H1 (cell line): ENCODE data around the gene KRIT1. TPM values are rescaled to one million over a fixed set of nuclear protein-coding genes. Genes with fewer than 3 reads are reported as not detected.
A peak's percentile ranks its signal among the peaks of the same experiment; 100 is the strongest.

Experiments
- CTCF ChIA-PET: fragments of 300-600 bp; sonication (Branson Sonifier 250); formaldehyde crosslinking; loops from one replicate; lab custom pipeline; 2021; ENCODE audit not compliant: partially characterized antibody; lab: Charles Lee
- POLR2A ChIA-PET: fragments of 300-600 bp; sonication (Branson Sonifier 250); formaldehyde crosslinking; loops from one replicate; lab custom pipeline; 2021; ENCODE audit warnings: inconsistent platforms; ENCODE audit not compliant: partially characterized antibody; lab: Charles Lee
- DNase-seq, 2 experiments: peaks; one replicate each; pipeline versions ENCODE4 v3.0.0 to v3.0.0-alpha.2; 2010 to 2022; ENCODE audit warnings: low spot score in 2 of 2, low read depth in 1 of 2, mixed read lengths in 1 of 2
- FAIRE-seq: peaks from 2 replicates; lab custom pipeline; 2011; peaks lifted over from hg19 to GRCh38; lab: Jason Lieb, UNC
- H2AFZ ChIP-seq: 2 replicates; pipeline ENCODE4 v1.8.1; 2012; ENCODE audit warnings: low read length, inconsistent platforms
- H2AK5ac ChIP-seq: 2 replicates; pipeline ENCODE4 v1.6.1; 2013; ENCODE audit warnings: low read depth, low read length
- H2BK120ac ChIP-seq: replicated peaks from 2 replicates; pipeline ENCODE3; 2013; ENCODE audit warnings: low read depth, low read length, inconsistent platforms
- H2BK12ac ChIP-seq: 2 replicates; pipeline ENCODE4 v1.6.1; 2013; ENCODE audit warnings: low read depth, low read length
- H2BK15ac ChIP-seq: 2 replicates; pipeline ENCODE4 v1.6.1; 2013; ENCODE audit warnings: low read length
- H2BK20ac ChIP-seq: 2 replicates; pipeline ENCODE4 v1.6.1; 2013; ENCODE audit warnings: low read length
- H2BK5ac ChIP-seq: 2 replicates; pipeline ENCODE4 v1.6.1; 2013; ENCODE audit warnings: low read depth, low read length
- H3K14ac ChIP-seq: 2 replicates; pipeline ENCODE4 v1.6.1; 2013; ENCODE audit warnings: inconsistent platforms; ENCODE audit not compliant: insufficient read length
- H3K18ac ChIP-seq: 2 replicates; pipeline ENCODE4 v1.6.1; 2013; ENCODE audit warnings: low read length; ENCODE audit errors: extremely low read depth
- H3K23ac ChIP-seq: 2 replicates; pipeline ENCODE4 v1.6.1; 2013; ENCODE audit warnings: inconsistent platforms; ENCODE audit not compliant: insufficient read length
- H3K23me2 ChIP-seq: 2 replicates; pipeline ENCODE4 v1.6.1; 2013; ENCODE audit warnings: low read depth, low read length
- H3K27ac ChIP-seq: 2 replicates; pipeline ENCODE4 v1.6.1; 2011; ENCODE audit warnings: low read depth, low read length, inconsistent platforms
- H3K27me3 ChIP-seq, 4 experiments: replicated peaks in 1 of 4; 1 replicate in 1 of 4; 2 replicates in 3 of 4; pipeline versions ENCODE4 v1.6.1 to v1.8.1; 2011 to 2013; ENCODE audit warnings: low read length in 3 of 4, mild to moderate bottlenecking in 3 of 4, inconsistent platforms in 2 of 4, mixed read lengths in 2 of 4, moderate library complexity in 1 of 4; ENCODE audit not compliant: control insufficient read depth in 3 of 4, insufficient read depth in 3 of 4; ENCODE audit errors: extremely low read depth in 1 of 4
- H3K36me3 ChIP-seq, 4 experiments: 2 replicates each; pipeline versions ENCODE4 v1.6.1 to v1.8.1; 2011 to 2013; ENCODE audit warnings: mild to moderate bottlenecking in 4 of 4, low read length in 3 of 4, moderate library complexity in 2 of 4, control low read depth in 1 of 4, inconsistent platforms in 1 of 4; ENCODE audit not compliant: insufficient read depth in 4 of 4, control insufficient read depth in 2 of 4
- H3K4ac ChIP-seq: replicated peaks from 2 replicates; pipeline ENCODE3; 2013; ENCODE audit warnings: low read length, low read depth, mixed read lengths, inconsistent platforms; ENCODE audit not compliant: insufficient read length
- H3K4me1 ChIP-seq, 4 experiments: replicated peaks in 1 of 4; 1 replicate in 1 of 4; 2 replicates in 3 of 4; pipeline versions ENCODE4 v1.6.1 to v1.8.1; 2011 to 2013; ENCODE audit warnings: low read length in 3 of 4, inconsistent platforms in 2 of 4, mixed read lengths in 1 of 4; ENCODE audit not compliant: insufficient read depth in 4 of 4, control insufficient read depth in 3 of 4
- H3K4me2 ChIP-seq, 2 experiments: 2 replicates each; pipeline versions ENCODE4 v1.6.1 to v1.8.1; 2011 to 2013; ENCODE audit warnings: low read depth in 2 of 2, low read length in 2 of 2, control low read depth in 1 of 2, inconsistent platforms in 1 of 2, mild to moderate bottlenecking in 1 of 2; ENCODE audit not compliant: insufficient read depth in 1 of 2
- H3K4me3 ChIP-seq, 4 experiments: fragments of 200-600, 300-600 bp in 1 of 4; sonication (generic), shearing (Covaris generic), sonication (Bioruptor Twin) in 1 of 4; 2 replicates each; pipeline versions ENCODE4 v1.5.1 to v1.8.1; 2011 to 2016; ENCODE audit warnings: low read length in 4 of 4, low read depth in 3 of 4, control low read depth in 2 of 4, inconsistent platforms in 2 of 4, mild to moderate bottlenecking in 2 of 4, mixed read lengths in 1 of 4, moderate library complexity in 1 of 4; ENCODE audit not compliant: insufficient read depth in 2 of 4; ENCODE audit errors: extremely low read depth in 1 of 4
- H3K56ac ChIP-seq: replicated peaks from 2 replicates; pipeline ENCODE3; 2013; ENCODE audit warnings: low read depth, mild to moderate bottlenecking, mixed read lengths, low read length, inconsistent platforms; ENCODE audit not compliant: insufficient read length
- H3K79me1 ChIP-seq: 2 replicates; pipeline ENCODE4 v1.6.1; 2013; ENCODE audit warnings: low read depth, low read length, control low read depth
- H3K79me2 ChIP-seq, 2 experiments: 2 replicates each; pipeline versions ENCODE4 v1.6.1 to v1.8.1; 2012 to 2013; ENCODE audit warnings: low read length in 2 of 2, mild to moderate bottlenecking in 2 of 2, inconsistent platforms in 1 of 2; ENCODE audit not compliant: insufficient read depth in 2 of 2, control insufficient read depth in 1 of 2
- H3K9ac ChIP-seq, 4 experiments: replicated peaks in 1 of 4; 1 replicate in 1 of 4; 2 replicates in 3 of 4; pipeline versions ENCODE4 v1.6.1 to v1.8.1; 2011 to 2013; ENCODE audit warnings: low read depth in 3 of 4, low read length in 3 of 4, control low read depth in 2 of 4, mild to moderate bottlenecking in 2 of 4, moderate library complexity in 2 of 4, inconsistent platforms in 1 of 4; ENCODE audit errors: extremely low read depth in 1 of 4
- H3K9me3 ChIP-seq, 2 experiments: 2 replicates each; pipeline versions ENCODE4 v1.6.1 to v1.8.1; 2012 to 2013; ENCODE audit warnings: mild to moderate bottlenecking in 2 of 2, moderate library complexity in 2 of 2, control low read depth in 1 of 2, inconsistent platforms in 1 of 2, low read depth in 1 of 2, low read length in 1 of 2, mixed read lengths in 1 of 2; ENCODE audit not compliant: insufficient read depth in 2 of 2
- H4K20me1 ChIP-seq, 2 experiments: replicated peaks in 1 of 2; 2 replicates each; pipeline versions ENCODE3 to v1.8.1; 2011 to 2013; ENCODE audit warnings: inconsistent platforms in 2 of 2, low read length in 2 of 2, mild to moderate bottlenecking in 1 of 2; ENCODE audit not compliant: insufficient read depth in 2 of 2, control insufficient read depth in 1 of 2
- H4K5ac ChIP-seq: 2 replicates; pipeline ENCODE4 v1.6.1; 2013; ENCODE audit warnings: low read length, low read depth, mixed read lengths, inconsistent platforms; ENCODE audit not compliant: insufficient read length
- H4K8ac ChIP-seq: 2 replicates; pipeline ENCODE4 v1.8.0; 2013; ENCODE audit warnings: mild to moderate bottlenecking, moderate library complexity, low read length, inconsistent platforms; ENCODE audit not compliant: insufficient read depth; ENCODE audit errors: extremely low read depth
- H4K91ac ChIP-seq: replicated peaks from 2 replicates; pipeline ENCODE3; 2013; ENCODE audit warnings: low read length, mixed read lengths, inconsistent platforms; ENCODE audit not compliant: insufficient read length
- CEBPB ChIP-seq: IDR thresholded peaks from 2 replicates; pipeline ENCODE4 v1.6.1; 2012; ENCODE audit warnings: low read depth, low read length
- CHD1 ChIP-seq: IDR thresholded peaks from 2 replicates; pipeline ENCODE4 v1.6.1; 2012; ENCODE audit warnings: low read depth, low read length, improper control_type of control experiment
- HDAC2 ChIP-seq, 2 experiments: fragments of 300-600 bp in 1 of 2; sonication (generic) in 1 of 2; IDR thresholded peaks; 2 replicates each; pipeline ENCODE4 v1.6.1; 2011 to 2012; ENCODE audit warnings: low read depth in 2 of 2, low read length in 2 of 2, mild to moderate bottlenecking in 2 of 2, moderate library complexity in 2 of 2, borderline replicate concordance in 1 of 2, inconsistent platforms in 1 of 2
- KDM1A ChIP-seq: fragments of 200-600, 300-600 bp; sonication (generic); IDR thresholded peaks from 2 replicates; pipeline ENCODE4 v1.7.1; 2016; ENCODE audit warnings: mild to moderate bottlenecking, low read length, borderline replicate concordance
- NRF1 ChIP-seq: IDR thresholded peaks from 2 replicates; pipeline ENCODE4 v1.6.1; 2011; ENCODE audit warnings: mild to moderate bottlenecking, low read depth, low read length, improper control_type of control experiment
- SIX5 ChIP-seq: IDR thresholded peaks from 2 replicates; pipeline ENCODE4 v1.6.1; 2011; ENCODE audit warnings: mild to moderate bottlenecking, low read depth, low read length
- TAF7 ChIP-seq: optimal IDR thresholded peaks from 2 replicates; pipeline ENCODE3; 2011; ENCODE audit warnings: low read depth, mild to moderate bottlenecking, inconsistent platforms, low read length, moderate library complexity, borderline replicate concordance
- TBP ChIP-seq: IDR thresholded peaks from 2 replicates; pipeline ENCODE4 v1.6.1; 2011; ENCODE audit warnings: low read depth, low read length, improper control_type of control experiment
- WGBS, 2 experiments: shearing (Covaris generic) in 1 of 2; methylation state at CpG; one replicate each; pipeline versions ENCODE4 v1.1.6 to v1.1.7; 2013 to 2015; ENCODE audit warnings: low lambda C conversion rate in 2 of 2, mixed read lengths in 2 of 2, inconsistent platforms in 1 of 2, low coverage in 1 of 2, missing lambda C conversion rate in 1 of 2; ENCODE audit not compliant: insufficient replicate concordance in 2 of 2, insufficient coverage in 1 of 2, insufficient read length in 1 of 2; ENCODE audit errors: extremely low coverage in 1 of 2, missing lambda C conversion rate in 1 of 2; 5-methylcytosine and 5-hydroxymethylcytosine counted together
- polyA plus RNA-seq, 7 experiments: library from polyadenylated mRNA; depleted of rRNA in 3 of 7; stranded (reverse) in 5 of 7; unstranded in 2 of 7; fragments of >200 nt in 5 of 7; fragments of 200-250 nt in 2 of 7; gene quantifications; 1 replicate in 5 of 7; 2 replicates in 1 of 7; 4 replicates in 1 of 7; pipeline versions ENCODE4 v1.2.1 to v1.2.3, GENCODE V29; 2011 to 2013; ENCODE audit warnings: missing spikeins in 2 of 7, mixed read lengths in 2 of 7
- total RNA-seq: library from RNA; stranded (reverse); fragmentation: NEBNext Ultra II Directional; extraction: Animal tissue kit (Norgen Biotek cat#: 25700); gene quantifications from 2 replicates; pipeline ENCODE4 v1.2.1, GENCODE V29; 2021

The KRIT1 gene
- total and polyA plus RNA-seq, 2 of the 8 experiments (the other 6 are each of a cell fraction or from before 2014, with no cell fraction given) = 14.3 to 28.8 TPM

GRCh38 chr7:92158660-92159575 lies 86.8 kb downstream of the KRIT1 start:
- H2BK15ac ChIP-seq = no peak overlapping the region
- H3K14ac ChIP-seq = no peak overlapping the region
- WGBS, 2 experiments = 79% methylated on average over 3 of the region's 3 CpGs; no CpG with 5 or more reads in 1 of the 2 experiments
- no peak overlapping the region for H4K5ac ChIP-seq
- H2AK5ac ChIP-seq = no peak overlapping the region
- H3K23me2 ChIP-seq = no peaks in the 10 kb centered on the region
- no peak overlapping the region for H4K91ac ChIP-seq
- no peak overlapping the region for H2AFZ ChIP-seq
- H3K4ac ChIP-seq = no peak overlapping the region
- no peak overlapping the region for H3K23ac ChIP-seq
- no peak overlapping the region for H4K8ac ChIP-seq
- DNase-seq (no peak), FAIRE-seq (no peak)
- H2BK120ac ChIP-seq = no peak overlapping the region
- no peak overlapping the region for H3K9ac ChIP-seq
- H2BK12ac ChIP-seq = no peak overlapping the region
- H3K4me2 ChIP-seq = no peak overlapping the region
- H3K36me3 ChIP-seq = no peaks in the 10 kb centered on the region
- H4K20me1 ChIP-seq = no peaks in the 10 kb centered on the region
- no peak overlapping the region for H3K18ac ChIP-seq
- no peak overlapping the region for H3K4me3 ChIP-seq
- H3K79me1 ChIP-seq = no peaks in the 10 kb centered on the region
- H3K9me3 ChIP-seq = no peaks in the 10 kb centered on the region
- H3K56ac ChIP-seq = peak overlapping the region; percentile 59
- no peak overlapping the region for H2BK5ac ChIP-seq
- CTCF ChIA-PET = interaction anchor here (0.5 to 1.5 kb wide), 5 partner anchors 19 to 857 kb away, joined by 3 to 4 read pairs (median 3); partner anchors contain the start of gene LRRD1
- no peaks in the 10 kb centered on the region for H3K27me3 ChIP-seq
- H2BK20ac ChIP-seq = no peak overlapping the region
- TF ChIP-seq HDAC2 (IDR thresholded peaks at IDR 0.05; ENCODE audit: borderline replicate concordance in 1 of 2, low read depth in 2 of 2, low read length in 2 of 2) = no peak
- no peak for TF ChIP-seq CEBPB
- no peak for TF ChIP-seq TBP
- TF ChIP-seq TAF7 = no peak
- no peak for TF ChIP-seq NRF1
- TF ChIP-seq CHD1 = no peak
- TF ChIP-seq SIX5 = no peak
- TF ChIP-seq KDM1A = no peak
- TF ChIP-seq, all 59 proteins: peak for 0
- POLR2A ChIA-PET = no interaction called here
- Histone ChIP-seq H3K79me2 (no peaks in the 10 kb centered on the region), H3K27ac (no peak overlapping the region), H3K4me1 (no peaks in the 10 kb centered on the region)
